HepG2 (cell line): ENCODE data around the gene ELF2. TPM values are rescaled to one million over a fixed set of nuclear protein-coding genes. Genes with fewer than 3 reads are reported as not detected.

Experiments used
- ARNT ChIP-seq: fragments of 450-650 bp; IDR thresholded peaks from 2 replicates; pipeline ENCODE4 v1.6.1; 2017
- BHLHE40 ChIP-seq: IDR thresholded peaks from 2 replicates; pipeline ENCODE4 v1.6.1; 2011; ENCODE audit warnings: low read length, improper control_type of control experiment
- EHMT2 ChIP-seq: fragments of 200-600 bp; sonication (generic); IDR thresholded peaks from 2 replicates; pipeline ENCODE4 v1.7.0; 2017; ENCODE audit warnings: antibody characterized with exemption, low read depth, low read length, borderline replicate concordance
- FOXO1 ChIP-seq: sonication (generic); formaldehyde crosslinking; IDR thresholded peaks from 2 replicates; pipeline ENCODE4 v1.4.0; 2020; ENCODE audit warnings: missing genetic modification reagents
- HNF1B ChIP-seq: sonication (generic); formaldehyde crosslinking; IDR thresholded peaks from 2 replicates; pipeline ENCODE4 v1.5.1; 2020; ENCODE audit warnings: mild to moderate bottlenecking, moderate library complexity, missing genetic modification reagents
- HOXA9 ChIP-seq: sonication (generic); formaldehyde crosslinking; IDR thresholded peaks from 2 replicates; pipeline ENCODE4 v1.8.1; 2022; ENCODE audit warnings: missing genetic modification reagents, mild to moderate bottlenecking, moderate library complexity, borderline replicate concordance
- KLF13 ChIP-seq: sonication (generic); formaldehyde crosslinking; IDR thresholded peaks from 2 replicates; pipeline ENCODE4 v1.4.0; 2020; ENCODE audit warnings: mild to moderate bottlenecking, missing genetic modification reagents
- LCORL ChIP-seq, 2 experiments: fragments of 450-650 bp in 1 of 2; sonication (generic) in 1 of 2; formaldehyde crosslinking in 1 of 2; IDR thresholded peaks; 2 replicates each; pipeline versions ENCODE4 v1.5.0 to v1.6.1; 2017 to 2020; ENCODE audit warnings: antibody characterized with exemption in 1 of 2, missing genetic modification reagents in 1 of 2
- MATR3 ChIP-seq: sonication (generic); formaldehyde crosslinking; IDR thresholded peaks from 2 replicates; pipeline ENCODE4 v1.4.0; 2020; ENCODE audit warnings: missing genetic modification reagents
- POLR2AphosphoS5 ChIP-seq: IDR thresholded peaks from 2 replicates; pipeline ENCODE4 v1.6.1; 2012; ENCODE audit warnings: low read depth, low read length
- SMARCE1 ChIP-seq: fragments of 450-650 bp; IDR thresholded peaks from 2 replicates; pipeline ENCODE4 v1.6.1; 2017; ENCODE audit warnings: borderline replicate concordance
- SRSF9 ChIP-seq: fragments of 200-400 bp; formaldehyde crosslinking; IDR thresholded peaks from 2 replicates; pipeline ENCODE4 v1.6.1; 2018; ENCODE audit warnings: borderline replicate concordance, mild to moderate bottlenecking, low read depth, low read length; ENCODE audit not compliant: insufficient read depth, poor library complexity, severe bottlenecking
- TAF15 ChIP-seq: fragments of 200-400 bp; formaldehyde crosslinking; IDR thresholded peaks from one replicate; pipeline ENCODE4 v1.6.1; 2018; ENCODE audit warnings: mild to moderate bottlenecking, low read depth, low read length; ENCODE audit not compliant: poor library complexity, severe bottlenecking
- TBP ChIP-seq: sonication (generic); formaldehyde crosslinking; IDR thresholded peaks from 2 replicates; pipeline ENCODE4 v1.5.0; 2020; ENCODE audit warnings: missing genetic modification reagents
- TMF1 ChIP-seq: sonication (generic); formaldehyde crosslinking; IDR thresholded peaks from 2 replicates; pipeline ENCODE4 v1.8.1; 2022; ENCODE audit warnings: low read depth, missing genetic modification reagents
- TP53 ChIP-seq: sonication (generic); formaldehyde crosslinking; conservative IDR thresholded peaks from 2 replicates; pipeline ENCODE4 v1.4.0; 2020; ENCODE audit warnings: missing genetic modification reagents
- ZBTB33 ChIP-seq: sonication (generic); formaldehyde crosslinking; IDR thresholded peaks from 2 replicates; pipeline ENCODE4 v1.4.0; 2020; ENCODE audit warnings: missing genetic modification reagents
- ZBTB7A ChIP-seq: sonication (generic); formaldehyde crosslinking; IDR thresholded peaks from 2 replicates; pipeline ENCODE4 v1.8.0; 2022; ENCODE audit warnings: mild to moderate bottlenecking, missing genetic modification reagents
- ZNF33B ChIP-seq: sonication (generic); formaldehyde crosslinking; IDR thresholded peaks from 2 replicates; pipeline ENCODE4 v1.5.1; 2020; ENCODE audit warnings: mild to moderate bottlenecking, missing genetic modification reagents
- ZNF619 ChIP-seq: sonication (generic); formaldehyde crosslinking; IDR thresholded peaks from 2 replicates; pipeline ENCODE4 v1.4.0; 2020; ENCODE audit warnings: mild to moderate bottlenecking, missing genetic modification reagents
- ZNF660 ChIP-seq: sonication (generic); formaldehyde crosslinking; IDR thresholded peaks from 2 replicates; pipeline ENCODE4 v1.5.1; 2020; ENCODE audit warnings: mild to moderate bottlenecking, low read depth, missing genetic modification reagents, borderline replicate concordance
- ZNF737 ChIP-seq: sonication (generic); formaldehyde crosslinking; IDR thresholded peaks from 2 replicates; pipeline ENCODE4 v1.5.0; 2020; ENCODE audit warnings: missing genetic modification reagents, mild to moderate bottlenecking, borderline replicate concordance
- polyA plus RNA-seq, 8 experiments: library from polyadenylated mRNA; depleted of rRNA in 3 of 8; stranded (reverse) in 7 of 8; unstranded in 1 of 8; fragments of >200 nt; fragmentation: Illumina TruSeq in 4 of 8; extraction: Trizol in 4 of 8; gene quantifications; 2 replicates each; pipeline versions ENCODE4 v1.2.1 to v1.2.3, GENCODE V29; 2011 to 2016; ENCODE audit warnings: low read depth in 4 of 8, missing spikeins in 1 of 8, mixed read lengths in 1 of 8; ENCODE audit not compliant: insufficient read depth in 1 of 8
- total RNA-seq, 5 experiments: library from RNA; depleted of rRNA; stranded (reverse); fragments of >200 nt; fragmentation: Illumina TruSeq; extraction: Trizol; gene quantifications; 2 replicates each; pipeline ENCODE4 v1.2.3, GENCODE V29; 2016; ENCODE audit warnings: low read depth in 1 of 5
- TF ChIP-seq, protein P1 (sequence below): sonication (generic); formaldehyde crosslinking; IDR thresholded peaks from 2 replicates; pipeline ENCODE4 v1.5.1; 2020; ENCODE audit warnings: mild to moderate bottlenecking, missing genetic modification reagents, borderline replicate concordance
- TF ChIP-seq, protein P2 (sequence below): sonication (generic); formaldehyde crosslinking; IDR thresholded peaks from 2 replicates; pipeline ENCODE4 v1.4.0; 2020; ENCODE audit warnings: missing genetic modification reagents

Gene ELF2
- total and polyA plus RNA-seq, 2 of the 13 experiments (the other 11 are each of a cell fraction or from before 2014, with no cell fraction given) = 28.6 to 35.4 TPM

DNA sequence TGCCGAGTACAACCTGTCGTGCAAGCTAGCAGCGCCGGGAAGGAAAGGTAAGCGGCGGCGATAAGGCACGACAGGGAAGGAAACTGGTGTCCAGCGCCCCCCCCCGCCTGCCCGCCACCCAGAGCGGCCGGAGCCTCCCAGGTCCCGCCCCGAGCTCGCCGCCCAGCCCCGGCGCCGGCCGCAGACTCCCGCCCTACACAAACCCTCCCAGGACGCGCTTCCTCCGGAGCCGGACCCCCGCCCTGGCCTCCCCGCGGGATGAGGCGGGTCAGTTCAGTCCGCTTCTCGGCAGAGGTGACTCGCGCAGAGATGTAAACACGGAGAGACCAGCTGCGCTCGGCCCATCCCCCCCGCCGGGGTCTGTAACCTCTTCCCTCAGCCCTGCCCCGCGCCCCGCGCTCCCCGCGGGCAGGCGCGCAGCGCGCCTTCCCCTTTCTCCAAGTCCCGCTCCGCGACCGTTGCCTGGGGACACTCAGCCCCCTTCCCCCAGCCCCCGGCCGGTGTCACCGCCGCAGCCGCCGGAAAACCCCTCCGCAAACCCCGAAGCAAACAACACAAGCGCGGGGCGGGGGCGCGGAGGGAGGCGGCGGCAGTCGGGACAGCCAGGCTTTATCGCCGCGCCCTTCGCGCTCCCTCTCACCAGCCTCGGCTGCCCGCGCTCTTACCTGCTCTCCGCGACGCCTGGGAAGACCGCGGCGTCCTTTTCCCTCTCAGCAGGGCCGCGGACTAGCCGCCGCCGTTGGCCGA, 543 bp downstream of the ELF2 start (continued):
- TF ChIP-seq ZNF33B (CRISPR knock-in tag) (no peak), ZBTB33 (CRISPR knock-in tag) (peak; percentile 9; the same call in 1 of the 2 replicates), HOXA9 (no peak), TBP (no peak), MATR3 (no peak), EHMT2 (no peak), ZNF619 (CRISPR knock-in tag) (no peak; the same call in 1 of the 2 replicates), LCORL (IDR thresholded peaks at IDR 0.05) (no peak), LCORL (CRISPR knock-in tag; IDR thresholded peaks at IDR 0.05) (0 out of 2 replicates have a peak, but pooled peaks have one; percentile 39), TMF1 (CRISPR knock-in tag) (no peak), ZNF660 (CRISPR knock-in tag) (no peak), ARNT (no peak), TAF15 (no peak), HNF1B (CRISPR knock-in tag) (no peak), TP53 (CRISPR knock-in tag) (no peak), BHLHE40 (no peak), ZNF737 (CRISPR knock-in tag) (no peak), POLR2AphosphoS5 (no peak), FOXO1 (peak; percentile 85), KLF13 (CRISPR knock-in tag) (no peak), ZBTB7A (no peak), SMARCE1 (no peak), SRSF9 (no peak)
- TF ChIP-seq, protein P1, sequence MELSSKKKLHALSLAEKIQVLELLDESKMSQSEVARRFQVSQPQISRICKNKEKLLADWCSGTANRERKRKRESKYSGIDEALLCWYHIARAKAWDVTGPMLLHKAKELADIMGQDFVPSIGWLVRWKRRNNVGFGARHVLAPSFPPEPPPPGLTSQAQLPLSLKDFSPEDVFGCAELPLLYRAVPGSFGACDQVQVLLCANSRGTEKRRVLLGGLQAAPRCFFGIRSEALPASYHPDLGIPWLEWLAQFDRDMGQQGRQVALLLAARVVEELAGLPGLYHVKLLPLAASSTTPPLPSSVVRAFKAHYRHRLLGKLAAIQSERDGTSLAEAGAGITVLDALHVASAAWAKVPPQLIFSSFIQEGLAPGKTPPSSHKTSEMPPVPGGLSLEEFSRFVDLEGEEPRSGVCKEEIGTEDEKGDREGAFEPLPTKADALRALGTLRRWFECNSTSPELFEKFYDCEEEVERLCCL (CRISPR knock-in tag) = no peak
- TF ChIP-seq, protein P2, sequence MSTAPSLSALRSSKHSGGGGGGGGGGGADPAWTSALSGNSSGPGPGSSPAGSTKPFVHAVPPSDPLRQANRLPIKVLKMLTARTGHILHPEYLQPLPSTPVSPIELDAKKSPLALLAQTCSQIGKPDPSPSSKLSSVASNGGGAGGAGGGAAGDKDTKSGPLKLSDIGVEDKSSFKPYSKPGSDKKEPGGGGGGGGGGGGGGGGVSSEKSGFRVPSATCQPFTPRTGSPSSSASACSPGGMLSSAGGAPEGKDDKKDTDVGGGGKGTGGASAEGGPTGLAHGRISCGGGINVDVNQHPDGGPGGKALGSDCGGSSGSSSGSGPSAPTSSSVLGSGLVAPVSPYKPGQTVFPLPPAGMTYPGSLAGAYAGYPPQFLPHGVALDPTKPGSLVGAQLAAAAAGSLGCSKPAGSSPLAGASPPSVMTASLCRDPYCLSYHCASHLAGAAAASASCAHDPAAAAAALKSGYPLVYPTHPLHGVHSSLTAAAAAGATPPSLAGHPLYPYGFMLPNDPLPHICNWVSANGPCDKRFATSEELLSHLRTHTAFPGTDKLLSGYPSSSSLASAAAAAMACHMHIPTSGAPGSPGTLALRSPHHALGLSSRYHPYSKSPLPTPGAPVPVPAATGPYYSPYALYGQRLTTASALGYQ (CRISPR knock-in tag) = peak; percentile 62; the same call in 1 of the 2 replicates
